OCI-LY7 (cell line): Measurements from ENCODE around the gene ZIK1.

ENCODE experiments used
- CTCF ChIP-seq: fragments of 200-600 bp; sonication (generic); conservative IDR thresholded peaks from 2 replicates; pipeline ENCODE4 v1.5.1; 2014; ENCODE audit warnings: mild to moderate bottlenecking, antibody characterized with exemption, low read length, moderate library complexity, mixed read lengths
- EZH2phosphoT487 ChIP-seq: fragments of 200-600 bp; sonication (generic); IDR thresholded peaks from 2 replicates; pipeline ENCODE4 v1.6.1; 2018; ENCODE audit warnings: low read depth, borderline replicate concordance, mild to moderate bottlenecking, mixed run types, antibody characterized with exemption, low read length, moderate library complexity, mixed read lengths

DNA sequence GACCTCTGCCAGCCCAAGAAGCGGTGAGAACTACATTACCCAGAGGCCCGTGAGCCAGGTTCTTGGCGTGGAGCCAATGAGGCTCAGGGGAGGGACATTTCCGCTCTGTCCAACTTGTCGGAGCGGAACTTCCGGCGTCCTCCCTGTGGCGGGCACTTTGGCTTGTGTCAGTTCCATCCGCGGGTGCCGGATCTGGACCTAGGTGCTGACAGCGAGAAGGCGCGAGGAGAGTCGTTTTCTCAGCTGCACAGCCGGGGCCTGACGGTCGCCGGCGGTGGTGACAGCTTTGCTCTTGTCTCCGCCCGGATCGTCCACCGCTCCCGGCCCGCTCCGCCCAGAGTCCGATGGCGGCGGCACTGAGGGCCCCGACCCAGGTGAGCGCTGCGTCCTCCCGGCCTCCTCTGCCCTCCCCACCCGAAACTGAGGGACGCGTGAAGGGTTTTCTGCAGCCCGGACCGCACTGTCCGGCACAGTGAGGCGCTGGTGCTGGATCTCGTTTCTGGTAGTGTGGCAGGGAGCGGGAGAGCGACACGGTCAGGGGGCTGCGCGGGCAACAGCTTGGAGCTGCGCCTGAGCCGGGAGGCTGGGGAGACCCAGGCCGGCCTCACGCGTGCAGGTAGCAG is 15.9 kb downstream of the ZIK1 start, which contains the start of gene ZNF530:
- TF ChIP-seq CTCF (no peak), EZH2phosphoT487 (no peak)
